ENCODE data around the gene MICALL2. TPM values are rescaled to one million over a fixed set of nuclear protein-coding genes. Genes with fewer than 3 reads are reported as not detected.

MICALL2 gene
- total RNA-seq, 2 donors from 2014 or later, result 23.3 to 26.7 TPM

GRCh38 chr7:1495564-1496242, 36.4 kb upstream of the MICALL2 start:
- Histone ChIP-seq H3K27ac (no peak overlapping the region), H3K27me3 (no peaks in the 10 kb centered on the region), H3K4me3 (no peak overlapping the region), H3K36me3 (replicated peaks in 1 of 2; ENCODE audit: insufficient read depth in 1 of 2, low read depth in 2 of 2) (peaks cover 0 to 33% of the 10 kb centered on the region in 2 donors), H3K9me3 (no peaks in the 10 kb centered on the region), H3K4me1 (no peaks in the 10 kb centered on the region)
- ATAC-seq, result no peak
- TF ChIP-seq POLR2A (IDR thresholded peaks at IDR 0.05) (no peak), CTCF (IDR thresholded peaks at IDR 0.05) (no peak)
- 87 to 93% methylated on average over 19 to 34 of the region's 34 CpGs for WGBS, 2 donors
- DNase-seq, result no peak
- intact Hi-C loops (cut with DNase I), result no loop called here

GRCh38 chr7:1494866-1495563, 35.7 kb upstream of the MICALL2 start:
- ATAC-seq, result no peak
- TF ChIP-seq CTCF (IDR thresholded peaks at IDR 0.05) (no peak), POLR2A (IDR thresholded peaks at IDR 0.05) (no peak)
- DNase-seq, result no peak
- H3K27ac ChIP-seq, result no peak overlapping the region
- H3K4me3 ChIP-seq, result no peak overlapping the region
- intact Hi-C loops (cut with DNase I), result no loop called here
- 93% methylated on average over 27 of the region's 27 CpGs; no CpG with 5 or more reads in 1 of the 2 donors for WGBS, 2 donors
- H3K9me3 ChIP-seq, result no peaks in the 10 kb centered on the region
- no peaks in the 10 kb centered on the region for H3K27me3 ChIP-seq
- H3K4me1 ChIP-seq, result no peaks in the 10 kb centered on the region
- peaks cover 0 to 36% of the 10 kb centered on the region in 2 donors for H3K36me3 ChIP-seq (replicated peaks in 1 of 2; ENCODE audit: insufficient read depth in 1 of 2, low read depth in 2 of 2)

GRCh38 chr7:1494447-1494846, 35.2 kb upstream of the MICALL2 start:
- intact Hi-C loops (cut with DNase I), result no loop called here
- TF ChIP-seq CTCF (IDR thresholded peaks at IDR 0.05) (no peak), POLR2A (IDR thresholded peaks at IDR 0.05) (no peak)
- DNase-seq, result no peak
- Histone ChIP-seq H3K4me3 (no peak overlapping the region), H3K36me3 (replicated peaks in 1 of 2; ENCODE audit: insufficient read depth in 1 of 2, low read depth in 2 of 2) (peaks cover 0 to 31% of the 10 kb centered on the region in 2 donors), H3K27me3 (no peaks in the 10 kb centered on the region), H3K4me1 (no peaks in the 10 kb centered on the region), H3K27ac (no peak overlapping the region), H3K9me3 (no peaks in the 10 kb centered on the region)
- 90 to 97% methylated on average over 14 to 25 of the region's 25 CpGs for WGBS, 2 donors
- no peak for ATAC-seq

- H3K27me3 ChIP-seq, result no peaks in the 10 kb centered on the region
- no peaks in the 10 kb centered on the region for H3K9me3 ChIP-seq
- ATAC-seq (no peak), DNase-seq (no peak)
- no peaks in the 10 kb centered on the region for H3K4me1 ChIP-seq
- WGBS, 2 donors, result 80 to 94% methylated on average over 1 to 23 of the region's 26 CpGs
- TF ChIP-seq CTCF (IDR thresholded peaks at IDR 0.05) (no peak), POLR2A (IDR thresholded peaks at IDR 0.05) (no peak)
- H3K36me3 ChIP-seq (replicated peaks in 1 of 2; ENCODE audit: insufficient read depth in 1 of 2, low read depth in 2 of 2), result peaks cover 0 to 36% of the 10 kb centered on the region in 2 donors
- H3K4me3 ChIP-seq, result no peak overlapping the region
- H3K27ac ChIP-seq, result no peak overlapping the region
- intact Hi-C loops (cut with DNase I), result no loop called here
These were observed 34.3 kb upstream of the MICALL2 start for GRCh38 chr7:1493571-1493970.

Measured in body of pancreas (tissue), 4 donors.